Activated CD4-positive, alpha-beta T cell treated with anti-CD3 and anti-CD28 coated beads, Interleukin-2, amount 50 U/mL, for 4 hours (primary cell): ENCODE results near the gene NAIF1.
"Not testable (repeated sequence)": the region's sequence is repeated elsewhere in the genome, so short reads cannot be mapped to it uniquely, and the experiment has no call there.

Experiments used
- DNase-seq, 2 experiments: peaks; one replicate each; pipeline ENCODE4 v3.0.0-alpha.2; 2020

The NAIF1 gene, protein sequence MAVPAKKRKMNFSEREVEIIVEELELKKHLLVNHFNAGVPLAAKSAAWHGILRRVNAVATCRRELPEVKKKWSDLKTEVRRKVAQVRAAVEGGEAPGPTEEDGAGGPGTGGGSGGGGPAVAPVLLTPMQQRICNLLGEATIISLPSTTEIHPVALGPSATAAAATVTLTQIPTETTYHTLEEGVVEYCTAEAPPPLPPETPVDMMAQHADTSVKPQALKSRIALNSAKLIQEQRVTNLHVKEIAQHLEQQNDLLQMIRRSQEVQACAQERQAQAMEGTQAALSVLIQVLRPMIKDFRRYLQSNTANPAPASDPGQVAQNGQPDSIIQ

DNA sequence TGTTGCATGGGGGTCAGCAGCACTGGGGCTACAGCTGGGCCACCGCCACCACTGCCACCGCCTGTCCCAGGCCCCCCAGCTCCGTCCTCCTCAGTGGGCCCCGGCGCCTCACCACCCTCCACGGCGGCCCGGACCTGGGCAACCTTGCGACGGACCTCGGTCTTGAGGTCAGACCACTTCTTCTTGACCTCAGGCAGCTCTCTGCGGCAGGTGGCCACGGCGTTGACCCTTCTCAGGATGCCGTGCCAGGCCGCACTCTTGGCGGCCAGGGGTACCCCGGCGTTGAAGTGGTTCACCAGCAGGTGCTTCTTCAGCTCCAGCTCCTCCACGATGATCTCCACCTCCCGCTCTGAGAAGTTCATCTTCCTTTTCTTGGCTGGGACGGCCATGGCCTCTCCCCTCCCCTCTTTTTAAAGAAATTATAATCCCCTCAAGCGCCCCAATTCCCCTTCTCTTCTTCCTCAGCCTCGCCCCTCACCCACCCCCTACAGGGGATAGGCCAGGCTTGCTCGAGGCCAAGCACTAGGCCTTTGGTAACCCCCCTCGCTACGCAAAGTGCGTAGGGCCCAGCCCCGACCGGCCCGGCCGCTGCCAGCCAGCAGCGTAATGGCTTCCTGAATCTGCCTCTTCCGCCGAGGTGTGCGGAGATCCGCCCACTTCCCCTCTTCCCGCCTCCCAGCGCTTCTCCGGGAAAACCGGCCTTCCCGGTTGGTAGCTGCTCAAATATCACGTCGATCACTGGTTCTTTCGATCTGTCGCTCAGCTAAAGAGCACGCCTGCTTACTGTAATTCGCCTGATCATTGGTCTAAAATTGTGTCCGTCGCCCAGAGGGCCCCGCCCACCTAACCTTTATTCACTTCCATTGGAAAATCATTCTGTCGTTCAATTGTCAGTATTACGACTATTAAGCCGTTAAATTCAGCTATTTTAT lies at the start of gene NAIF1:
Gene NAIF1 (minus strand): TSS at position 608 of the 932 bp plus-strand sequence. CDS start 219 bp downstream, at position 389.
- peak; percentile 94 for DNase-seq

DNA sequence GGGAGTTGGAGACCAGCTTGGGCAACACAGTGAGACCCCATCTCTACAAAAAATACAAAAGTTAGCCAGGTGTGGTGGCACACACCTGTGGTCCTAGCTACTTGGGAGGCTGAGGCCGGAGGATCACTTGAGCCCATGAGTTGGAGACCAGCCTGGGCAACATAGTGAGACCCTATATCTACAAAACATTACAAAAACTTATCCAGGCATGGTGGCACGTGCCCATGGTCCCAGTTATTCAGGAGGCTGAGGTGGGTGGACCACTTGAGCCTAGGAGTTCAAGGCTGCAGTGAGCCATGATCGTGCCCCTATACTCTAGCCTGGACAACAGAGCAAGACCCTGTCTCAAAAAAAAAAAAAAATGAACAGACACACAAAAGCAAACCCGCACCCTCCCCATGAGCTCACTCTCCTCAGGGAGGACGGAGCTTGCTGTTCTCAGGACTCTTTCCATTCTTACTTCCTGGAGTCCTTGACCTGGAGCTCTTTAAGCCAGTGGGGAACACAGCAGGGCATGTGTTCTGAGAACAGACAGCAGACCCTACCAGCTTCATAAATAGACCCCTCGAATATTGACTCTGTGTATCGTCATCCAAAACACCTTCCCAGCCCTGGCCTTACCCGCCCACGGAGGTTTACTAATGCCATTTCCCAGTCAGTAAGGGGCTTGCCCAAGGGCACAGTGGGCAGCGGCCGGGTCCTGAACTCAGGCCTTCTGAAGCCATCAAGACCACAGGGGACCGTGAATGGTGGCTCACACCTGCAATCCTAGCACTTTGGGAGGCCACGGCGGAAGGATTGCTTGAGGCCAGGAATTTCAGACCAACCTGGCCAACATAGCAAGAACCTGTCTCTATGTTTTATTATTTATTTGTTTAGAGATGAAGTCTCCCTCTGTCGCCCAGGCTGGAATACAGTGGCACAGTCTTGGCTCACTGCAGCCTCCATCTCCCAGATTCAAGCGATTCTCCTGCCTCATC lies 49.3 kb upstream of the NAIF1 start:
- DNase-seq = no peak

DNA sequence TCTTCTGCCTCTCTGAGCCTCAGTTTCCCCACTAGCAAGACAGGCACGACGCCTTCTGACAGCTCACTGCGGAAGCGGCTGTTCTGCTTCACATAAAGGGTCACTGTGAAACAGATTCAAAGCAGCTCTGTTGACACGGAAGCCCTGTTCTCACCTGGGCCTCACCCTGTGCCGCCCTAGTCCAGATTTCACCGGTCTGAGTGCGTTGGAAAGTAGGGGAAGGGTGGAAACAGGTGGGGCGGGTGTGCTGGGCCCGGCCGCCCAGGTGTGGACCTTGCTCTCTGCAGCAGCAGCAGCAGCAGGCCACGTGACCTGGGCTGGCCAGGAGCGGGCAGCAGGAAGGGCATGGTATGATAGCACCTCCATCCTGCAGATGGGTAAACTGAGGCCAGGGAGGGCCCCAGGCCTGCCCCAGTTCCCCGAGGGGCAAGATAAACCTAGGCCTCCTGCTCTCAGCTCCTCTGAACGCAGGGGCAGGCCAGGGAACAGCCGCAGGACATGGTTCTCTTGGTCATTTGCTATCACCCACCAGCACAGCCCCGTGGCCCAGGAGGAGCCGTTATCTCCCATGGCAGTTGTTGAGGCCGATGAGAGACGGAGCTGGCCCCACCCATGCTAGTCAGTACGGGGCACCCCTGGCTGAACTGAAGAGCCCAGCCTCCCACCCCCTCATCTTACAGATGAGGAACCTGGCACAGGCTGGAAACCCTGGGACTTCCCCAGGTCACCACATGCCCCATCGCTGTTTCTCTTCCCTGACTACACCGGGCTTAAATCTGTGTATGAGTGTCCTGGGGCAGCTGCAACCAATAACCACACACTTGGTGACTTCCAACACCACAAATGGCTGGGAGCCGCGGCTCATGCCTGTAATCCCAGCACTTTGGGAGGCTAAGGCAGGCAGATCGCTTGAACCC lies 48.3 kb upstream of the NAIF1 start:
- no peak for DNase-seq

DNA sequence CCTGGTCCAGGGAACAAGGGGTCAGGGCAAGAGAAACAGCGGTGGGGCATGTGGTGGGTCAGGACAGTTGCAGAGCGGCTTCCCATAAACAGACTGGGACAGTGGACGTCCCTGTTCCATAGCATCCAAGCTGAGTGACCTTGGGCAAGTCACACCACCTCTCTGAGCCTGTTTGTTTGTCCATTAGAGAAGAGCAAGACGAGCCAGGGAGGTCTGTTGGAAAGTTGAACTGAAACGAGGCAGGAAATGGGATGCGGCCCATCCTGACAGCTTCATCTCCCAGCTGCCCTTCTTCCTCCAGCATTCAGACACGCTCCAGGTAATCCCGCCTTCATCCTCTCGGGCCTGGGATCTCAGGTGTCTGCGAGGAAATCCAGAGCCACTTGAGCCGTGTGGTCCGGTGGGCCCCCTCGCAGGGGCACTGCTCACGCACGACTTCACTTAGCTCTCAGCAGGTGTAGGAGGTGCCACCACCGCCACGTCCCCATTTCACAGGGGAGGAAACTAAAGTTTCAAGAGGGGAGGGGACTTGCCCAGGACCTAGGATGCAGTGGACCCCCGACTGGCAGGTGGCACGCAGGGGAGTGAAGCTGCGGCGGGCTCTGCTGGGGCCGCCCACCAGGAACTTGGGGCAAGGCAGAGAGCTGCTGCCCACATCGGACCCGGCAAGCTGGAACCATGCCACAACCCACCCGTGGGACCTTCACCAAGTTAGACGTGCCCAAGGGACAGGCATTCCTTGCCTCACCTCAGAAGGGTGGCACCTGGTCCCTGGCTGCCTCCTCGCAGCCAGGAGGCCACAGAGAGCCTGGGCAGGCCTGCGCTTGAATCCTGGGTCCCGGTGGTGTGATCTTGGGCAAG lies 47.4 kb upstream of the NAIF1 start:
- no peak for DNase-seq

DNA sequence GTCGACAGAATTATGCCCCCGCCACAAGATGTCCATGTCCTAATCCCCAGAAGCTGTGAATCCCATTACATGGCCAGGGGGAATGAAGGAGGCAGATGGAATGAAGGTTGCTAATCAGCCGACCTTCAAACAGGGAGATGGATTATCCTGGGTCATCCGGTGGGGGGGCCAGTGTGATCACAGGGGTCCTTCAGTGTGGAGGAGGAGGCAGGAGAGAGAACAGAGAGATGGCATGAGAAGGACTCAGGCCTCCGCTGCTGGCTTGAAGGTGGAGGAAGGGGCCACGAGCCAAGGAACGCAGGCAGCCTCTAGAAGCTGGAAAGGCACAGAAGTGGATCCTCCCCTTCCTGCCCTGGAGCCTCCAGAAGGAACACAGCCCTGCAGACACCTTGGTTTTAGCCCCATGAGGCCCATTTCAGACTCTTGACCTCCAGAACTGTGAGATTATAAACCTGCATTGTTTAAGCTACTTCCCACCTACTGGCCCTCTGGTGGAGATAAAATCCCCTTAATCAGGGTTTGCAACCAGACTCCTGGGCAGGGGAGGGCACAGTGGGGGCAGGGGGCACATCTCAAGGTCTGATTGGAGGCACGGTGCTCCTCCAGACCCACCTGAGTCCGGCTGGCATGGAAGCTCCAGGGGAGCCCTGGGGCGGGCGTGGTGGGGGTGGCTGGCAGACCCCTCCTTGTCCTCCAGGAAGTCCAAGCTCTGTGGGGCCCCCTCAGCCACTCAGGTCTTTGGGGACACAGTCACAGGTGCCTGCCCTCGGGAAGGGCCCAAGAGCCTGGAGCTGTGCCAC lies 46.6 kb upstream of the NAIF1 start:
- DNase-seq = no peak

DNA sequence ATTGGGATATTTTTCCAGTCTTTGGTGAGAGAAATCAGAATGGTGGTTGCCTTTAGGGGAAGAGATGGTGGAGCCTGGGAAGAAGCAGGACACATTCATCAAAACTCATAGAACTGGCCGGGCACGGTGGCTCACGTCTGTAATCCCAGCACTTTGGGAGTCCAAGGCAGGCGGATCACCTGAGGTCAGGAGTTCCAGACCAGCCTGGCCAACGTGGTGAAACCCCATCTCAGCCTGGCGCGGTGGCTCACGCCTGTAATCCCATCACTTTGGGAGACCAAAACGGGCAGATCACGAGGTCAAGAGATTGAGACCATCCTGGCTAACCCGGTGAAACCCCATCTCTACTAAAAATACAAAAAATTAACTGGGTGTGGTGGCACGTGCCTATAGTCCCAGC lies 44.6 kb upstream of the NAIF1 start:
- DNase-seq = not testable (repeated sequence)

DNA sequence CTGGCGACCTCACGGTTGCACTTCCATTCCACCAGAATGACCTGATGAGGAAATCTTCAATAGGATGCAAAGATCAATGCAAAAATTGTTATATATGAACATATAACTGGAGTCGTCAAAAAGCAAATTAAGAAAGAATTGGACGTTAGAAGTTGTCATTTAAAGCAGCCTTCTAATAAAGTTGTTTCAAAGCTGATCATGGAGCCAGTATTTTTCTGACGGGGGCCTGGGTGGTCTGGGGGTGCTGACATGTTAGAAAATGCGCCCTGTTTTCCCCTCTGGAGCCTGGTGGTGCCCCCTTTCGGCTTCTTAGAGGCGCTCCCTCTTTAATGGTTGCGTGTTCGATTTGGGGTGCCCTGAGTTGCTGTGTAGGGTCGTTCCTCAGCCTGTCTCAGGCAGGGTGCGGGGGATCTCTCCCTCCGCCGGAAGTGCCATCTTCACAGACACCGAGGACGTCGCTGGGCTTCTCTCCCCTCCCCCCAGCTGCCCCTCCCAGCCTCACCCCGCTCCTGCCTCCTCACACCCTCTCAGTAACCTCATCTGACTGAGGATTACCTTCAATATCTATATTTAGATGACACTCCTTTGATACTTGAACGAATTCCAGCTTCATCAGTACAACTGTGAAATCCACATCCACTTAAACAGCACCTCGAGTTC lies 42.1 kb upstream of the NAIF1 start:
- DNase-seq = no peak

DNA sequence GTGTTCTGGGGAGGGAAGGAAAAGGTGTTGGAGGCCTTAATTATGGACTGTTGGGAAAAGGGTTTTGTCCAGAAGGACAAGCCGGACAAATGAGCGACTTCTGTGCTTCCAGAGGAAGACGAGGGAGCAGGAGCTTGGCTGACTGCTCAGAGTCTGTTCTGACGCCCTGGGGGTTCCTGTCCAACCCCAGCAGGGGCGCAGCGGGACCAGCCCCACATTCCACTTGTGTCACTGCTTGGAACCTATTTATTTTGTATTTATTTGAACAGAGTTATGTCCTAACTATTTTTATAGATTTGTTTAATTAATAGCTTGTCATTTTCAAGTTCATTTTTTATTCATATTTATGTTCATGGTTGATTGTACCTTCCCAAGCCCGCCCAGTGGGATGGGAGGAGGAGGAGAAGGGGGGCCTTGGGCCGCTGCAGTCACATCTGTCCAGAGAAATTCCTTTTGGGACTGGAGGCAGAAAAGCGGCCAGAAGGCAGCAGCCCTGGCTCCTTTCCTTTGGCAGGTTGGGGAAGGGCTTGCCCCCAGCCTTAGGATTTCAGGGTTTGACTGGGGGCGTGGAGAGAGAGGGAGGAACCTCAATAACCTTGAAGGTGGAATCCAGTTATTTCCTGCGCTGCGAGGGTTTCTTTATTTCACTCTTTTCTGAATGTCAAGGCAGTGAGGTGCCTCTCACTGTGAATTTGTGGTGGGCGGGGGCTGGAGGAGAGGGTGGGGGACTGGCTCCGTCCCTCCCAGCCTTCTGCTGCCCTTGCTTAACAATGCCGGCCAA lies 41.3 kb upstream of the NAIF1 start:
- DNase-seq = no peak

DNA sequence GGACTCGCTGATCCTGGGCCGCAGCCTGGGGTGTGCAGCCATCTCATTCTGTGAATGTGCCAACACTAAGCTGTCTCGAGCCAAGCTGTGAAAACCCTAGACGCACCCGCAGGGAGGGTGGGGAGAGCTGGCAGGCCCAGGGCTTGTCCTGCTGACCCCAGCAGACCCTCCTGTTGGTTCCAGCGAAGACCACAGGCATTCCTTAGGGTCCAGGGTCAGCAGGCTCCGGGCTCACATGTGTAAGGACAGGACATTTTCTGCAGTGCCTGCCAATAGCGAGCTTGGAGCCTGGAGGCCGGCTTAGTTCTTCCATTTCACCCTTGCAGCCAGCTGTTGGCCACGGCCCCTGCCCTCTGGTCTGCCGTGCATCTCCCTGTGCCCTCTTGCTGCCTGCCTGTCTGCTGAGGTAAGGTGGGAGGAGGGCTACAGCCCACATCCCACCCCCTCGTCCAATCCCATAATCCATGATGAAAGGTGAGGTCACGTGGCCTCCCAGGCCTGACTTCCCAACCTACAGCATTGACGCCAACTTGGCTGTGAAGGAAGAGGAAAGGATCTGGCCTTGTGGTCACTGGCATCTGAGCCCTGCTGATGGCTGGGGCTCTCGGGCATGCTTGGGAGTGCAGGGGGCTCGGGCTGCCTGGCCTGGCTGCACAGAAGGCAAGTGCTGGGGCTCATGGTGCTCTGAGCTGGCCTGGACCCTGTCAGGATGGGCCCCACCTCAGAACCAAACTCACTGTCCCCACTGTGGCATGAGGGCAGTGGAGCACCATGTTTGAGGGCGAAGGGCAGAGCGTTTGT lies 40.5 kb upstream of the NAIF1 start:
- no peak for DNase-seq

DNA sequence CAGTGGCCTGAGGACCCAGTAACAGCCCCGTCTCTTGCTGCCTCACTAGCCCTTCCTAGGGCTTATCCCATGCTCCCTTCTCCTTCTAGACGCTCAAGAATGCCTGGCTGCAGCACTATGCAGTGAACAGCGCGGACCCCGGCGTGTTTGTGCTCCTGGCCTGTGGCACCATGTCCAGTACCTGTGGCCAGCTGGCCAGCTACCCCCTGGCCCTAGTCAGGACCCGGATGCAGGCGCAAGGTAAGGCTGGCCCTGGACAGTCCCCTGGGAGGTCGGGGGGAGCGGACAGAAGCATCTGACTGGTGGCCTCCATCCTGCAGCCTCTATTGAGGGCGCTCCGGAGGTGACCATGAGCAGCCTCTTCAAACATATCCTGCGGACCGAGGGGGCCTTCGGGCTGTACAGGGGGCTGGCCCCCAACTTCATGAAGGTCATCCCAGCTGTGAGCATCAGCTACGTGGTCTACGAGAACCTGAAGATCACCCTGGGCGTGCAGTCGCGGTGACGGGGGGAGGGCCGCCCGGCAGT lies 39.9 kb upstream of the NAIF1 start:
- no peak for DNase-seq

DNA sequence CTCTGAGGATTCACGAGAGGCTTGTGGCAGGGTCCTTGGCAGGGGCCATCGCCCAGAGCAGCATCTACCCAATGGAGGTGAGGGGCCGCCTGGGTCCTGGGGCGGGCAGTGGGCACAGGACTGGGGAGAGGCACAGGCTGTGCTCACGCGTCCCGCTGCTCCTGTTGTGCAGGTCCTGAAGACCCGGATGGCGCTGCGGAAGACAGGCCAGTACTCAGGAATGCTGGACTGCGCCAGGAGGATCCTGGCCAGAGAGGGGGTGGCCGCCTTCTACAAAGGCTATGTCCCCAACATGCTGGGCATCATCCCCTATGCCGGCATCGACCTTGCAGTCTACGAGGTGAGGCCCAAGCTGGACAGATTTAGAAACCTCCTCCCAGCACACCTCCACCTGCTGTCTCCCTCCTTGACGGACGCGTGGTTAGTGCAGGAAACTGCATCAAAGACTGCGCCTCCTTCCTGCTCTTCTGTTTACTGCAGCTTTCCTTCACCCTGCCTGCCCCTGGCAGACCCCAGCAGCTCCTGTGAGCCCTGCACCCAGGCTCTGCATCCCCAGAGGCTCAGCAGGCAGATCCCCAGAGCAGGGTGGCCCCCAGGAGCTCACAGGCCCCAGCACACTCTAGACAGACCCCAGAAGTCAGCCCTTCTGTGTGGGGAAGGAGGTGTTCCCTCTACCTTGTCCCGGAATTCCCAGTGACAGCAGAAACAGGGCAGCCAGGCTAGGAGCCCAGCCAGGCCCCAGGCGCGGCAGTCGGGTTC lies 39.2 kb upstream of the NAIF1 start:
- DNase-seq = no peak

DNA sequence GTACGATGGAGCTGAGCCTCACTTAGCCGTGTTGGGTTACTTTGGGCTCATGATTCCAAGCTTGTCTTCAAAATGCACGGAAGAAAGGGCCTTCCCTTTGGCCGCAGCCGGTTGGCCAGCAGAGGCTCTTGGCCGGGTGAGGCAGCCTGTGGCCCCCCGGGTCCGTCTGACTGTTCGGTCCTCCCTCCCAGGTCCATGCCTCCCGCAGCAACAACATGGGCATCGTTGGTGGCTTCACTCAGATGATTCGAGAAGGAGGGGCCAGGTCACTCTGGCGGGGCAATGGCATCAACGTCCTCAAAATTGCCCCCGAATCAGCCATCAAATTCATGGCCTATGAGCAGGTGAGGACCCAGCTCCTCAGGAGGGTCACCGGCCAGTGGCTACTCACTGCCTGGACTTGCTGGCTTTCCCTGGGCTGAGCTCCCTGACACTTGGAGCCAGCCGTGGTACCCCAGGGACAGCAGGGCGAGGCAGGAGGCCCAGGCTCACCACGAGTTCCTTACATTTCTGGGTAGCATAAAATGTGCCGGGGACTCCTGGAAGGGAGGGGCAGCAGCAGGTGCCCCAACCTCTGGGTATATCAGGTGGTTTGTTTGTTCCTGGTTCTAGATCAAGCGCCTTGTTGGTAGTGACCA lies 38.5 kb upstream of the NAIF1 start:
- DNase-seq = no peak

DNA sequence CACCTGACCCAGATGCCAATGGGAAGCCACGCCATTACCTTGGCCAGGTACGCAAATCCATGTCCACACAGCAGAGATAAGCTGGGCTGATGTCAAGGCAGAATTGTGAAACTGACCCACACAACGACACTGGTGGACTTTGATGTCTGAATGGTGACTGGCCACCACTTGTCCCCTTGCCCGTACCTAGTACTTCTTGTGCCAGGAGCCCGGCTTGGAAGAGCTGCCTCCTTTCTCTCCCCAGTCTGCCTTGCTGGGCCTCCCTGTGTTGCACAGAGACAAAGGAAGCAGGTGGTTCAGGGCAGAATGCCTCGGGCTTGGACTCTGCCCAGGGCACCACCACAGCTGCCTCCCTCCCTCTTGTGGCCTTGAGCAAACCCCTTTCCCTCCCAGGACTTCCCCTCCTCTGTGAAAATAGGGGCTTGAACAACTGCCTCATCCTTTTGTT lies 37.1 kb upstream of the NAIF1 start:
- no peak for DNase-seq

DNA sequence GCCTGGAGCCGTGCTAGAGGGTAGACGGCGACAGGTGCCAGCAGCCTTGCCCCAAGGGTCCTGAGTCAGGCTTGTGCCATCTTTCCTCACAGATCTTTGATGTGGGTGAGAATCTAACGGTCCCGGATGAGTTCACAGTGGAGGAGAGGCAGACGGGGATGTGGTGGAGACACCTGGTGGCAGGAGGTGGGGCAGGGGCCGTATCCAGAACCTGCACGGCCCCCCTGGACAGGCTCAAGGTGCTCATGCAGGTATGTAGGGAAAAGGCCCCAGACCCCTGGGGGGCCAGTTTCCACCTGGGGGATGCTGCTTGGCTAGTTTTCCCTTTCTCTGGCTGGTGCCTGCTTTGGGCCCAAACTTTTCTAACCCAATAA lies 36.5 kb upstream of the NAIF1 start:
- DNase-seq = peak; percentile 33 to 39

DNA sequence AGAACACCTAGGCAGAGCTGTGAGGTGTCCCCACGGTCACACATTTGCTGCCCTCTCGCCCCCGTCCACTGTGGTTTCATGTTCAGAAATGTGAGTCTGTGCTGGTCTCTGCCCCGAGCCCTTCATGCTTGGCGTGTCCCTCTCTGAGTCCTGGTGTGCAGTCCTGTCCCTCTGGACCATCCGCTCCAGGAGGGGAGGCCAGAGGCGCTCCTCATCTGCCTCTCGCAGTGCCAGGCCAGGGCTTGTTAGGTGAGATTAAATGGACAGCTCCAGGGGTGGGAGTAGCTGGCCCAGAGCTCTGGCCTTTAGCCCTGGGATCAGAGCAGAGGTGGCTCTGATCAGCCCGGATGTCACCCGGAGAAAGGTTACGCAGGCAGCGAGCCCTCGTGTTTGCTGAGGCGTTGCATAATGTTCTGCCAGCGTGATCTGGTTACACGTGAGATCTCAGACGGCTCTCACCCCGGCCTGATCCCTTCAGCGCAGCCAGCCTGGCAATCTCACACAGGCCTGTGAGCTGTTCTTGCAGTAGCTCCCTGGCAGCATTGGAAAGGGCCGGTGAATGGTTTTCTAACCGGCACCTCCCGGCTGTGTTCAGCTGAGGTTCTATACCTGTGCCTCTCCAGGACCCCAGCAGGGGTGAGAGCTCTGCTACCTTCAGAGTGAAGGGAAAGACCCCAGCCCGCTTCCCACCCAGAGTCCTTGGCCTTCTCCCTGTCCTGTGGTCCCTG lies 35.9 kb upstream of the NAIF1 start:
- no peak for DNase-seq
